HG03558 (cell line): ENCODE measurements around the gene RIT2.

Experiments used
- ATAC-seq: cut with Tn5 transposase; IDR thresholded peaks from one replicate; pipeline ENCODE4 v1.9.1; 2021; ENCODE audit warnings: moderate number of reproducible peaks; ENCODE audit not compliant: unreplicated experiment; ENCODE audit errors: extremely low read depth

Gene RIT2

GRCh38 chr18:43115076-43115921, at the start of gene RIT2:
TSS of gene RIT2 (minus strand) at chr18:43115685.
- no peak for ATAC-seq

GRCh38 chr18:43161528-43161927, 46.0 kb upstream of the RIT2 start:
- ATAC-seq, result no peak

- ATAC-seq, result no peak
Measured at GRCh38 chr18:43160509-43160908, 45.0 kb upstream of the RIT2 start.

GRCh38 chr18:43159926-43160325, 44.4 kb upstream of the RIT2 start:
- no peak for ATAC-seq

GRCh38 chr18:43159086-43159770, 43.7 kb upstream of the RIT2 start:
- no peak for ATAC-seq

- no peak for ATAC-seq
Measured at GRCh38 chr18:43158381-43158780, 42.9 kb upstream of the RIT2 start.

- ATAC-seq, result no peak
Measured at GRCh38 chr18:43155842-43156241, 40.4 kb upstream of the RIT2 start.

GRCh38 chr18:43148231-43148630, 32.7 kb upstream of the RIT2 start:
- no peak for ATAC-seq

- ATAC-seq, result no peak
Measured at GRCh38 chr18:43141208-43141607, 25.7 kb upstream of the RIT2 start.

GRCh38 chr18:43139288-43139946, 23.9 kb upstream of the RIT2 start:
- no peak for ATAC-seq

GRCh38 chr18:43134876-43135275, 19.4 kb upstream of the RIT2 start:
- ATAC-seq, result no peak

GRCh38 chr18:43130716-43131260, 15.3 kb upstream of the RIT2 start:
- ATAC-seq, result no peak

GRCh38 chr18:43129946-43130524, 14.6 kb upstream of the RIT2 start:
- ATAC-seq, result no peak

GRCh38 chr18:43125471-43125870, 10.0 kb upstream of the RIT2 start:
- no peak for ATAC-seq

- ATAC-seq, result no peak
Measured at GRCh38 chr18:43122955-43123354, 7.5 kb upstream of the RIT2 start.

- ATAC-seq, result no peak
Measured at GRCh38 chr18:43116699-43117294, 1.3 kb upstream of the RIT2 start.

- ATAC-seq, result no peak
Measured at GRCh38 chr18:43113220-43113895, 2.1 kb downstream of the RIT2 start.

GRCh38 chr18:43108882-43109281, 6.6 kb downstream of the RIT2 start:
- ATAC-seq, result no peak

GRCh38 chr18:43108469-43108868, 7.0 kb downstream of the RIT2 start:
- no peak for ATAC-seq

- no peak for ATAC-seq
Measured at GRCh38 chr18:43093646-43094045, 21.8 kb downstream of the RIT2 start.
